ENCODE results near the gene RPRD1A.

DNA sequence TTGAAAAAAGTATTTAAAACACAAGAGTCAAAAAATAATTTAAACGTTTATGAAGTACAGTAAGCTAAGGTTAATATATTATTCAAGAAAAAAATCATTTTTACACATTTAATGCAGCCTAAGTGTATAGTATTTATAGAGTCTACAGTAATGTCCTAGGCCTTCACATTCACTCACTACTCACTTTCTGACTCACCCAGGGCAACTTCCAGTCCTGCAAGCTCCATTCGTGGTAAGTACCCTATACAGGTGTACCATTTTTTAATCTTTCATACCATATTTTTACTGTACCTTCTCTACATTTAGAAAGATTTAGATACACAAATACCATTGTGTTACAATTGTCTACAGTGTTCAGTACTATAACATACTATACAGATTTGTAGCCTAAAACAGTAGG lies 20.9 kb upstream of the RPRD1A start:
- no peak for TF ChIP-seq CTCF (IDR thresholded peaks at IDR 0.05 in 2 of 3, conservative IDR thresholded peaks at IDR 0.05 in 1 of 3; ENCODE audit: insufficient read depth in 2 of 3, low read depth in 1 of 3, low read length in 3 of 3)
- TF ChIP-seq MAX (CRISPR knock-in tag; IDR thresholded peaks at IDR 0.05) = no peak
- no peak for TF ChIP-seq CREB1 (IDR thresholded peaks at IDR 0.05)
- no peak for TF ChIP-seq CREB1 (CRISPR knock-in tag; IDR thresholded peaks at IDR 0.05)
- TF ChIP-seq MEIS2 (IDR thresholded peaks at IDR 0.05; ENCODE audit: partially characterized antibody) = no peak
- TF ChIP-seq, protein P1, sequence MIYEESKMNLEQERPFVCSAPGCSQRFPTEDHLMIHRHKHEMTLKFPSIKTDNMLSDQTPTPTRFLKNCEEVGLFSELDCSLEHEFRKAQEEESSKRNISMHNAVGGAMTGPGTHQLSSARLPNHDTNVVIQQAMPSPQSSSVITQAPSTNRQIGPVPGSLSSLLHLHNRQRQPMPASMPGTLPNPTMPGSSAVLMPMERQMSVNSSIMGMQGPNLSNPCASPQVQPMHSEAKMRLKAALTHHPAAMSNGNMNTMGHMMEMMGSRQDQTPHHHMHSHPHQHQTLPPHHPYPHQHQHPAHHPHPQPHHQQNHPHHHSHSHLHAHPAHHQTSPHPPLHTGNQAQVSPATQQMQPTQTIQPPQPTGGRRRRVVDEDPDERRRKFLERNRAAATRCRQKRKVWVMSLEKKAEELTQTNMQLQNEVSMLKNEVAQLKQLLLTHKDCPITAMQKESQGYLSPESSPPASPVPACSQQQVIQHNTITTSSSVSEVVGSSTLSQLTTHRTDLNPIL (CRISPR knock-in tag; IDR thresholded peaks at IDR 0.05) = no peak
